DMS 273 treated with DMSO at 0.1 percent for 48 hours (cell line): ENCODE data around the gene ANKRD13D.
"Not testable (repeated sequence)": the region's sequence is repeated elsewhere in the genome, so short reads cannot be mapped to it uniquely, and the experiment has no call there.

ENCODE experiments used
- DNase-seq: peaks from one replicate; lab custom pipeline; 2025; lab: John Stamatoyannopoulos, UW

Gene ANKRD13D

GRCh38 chr11:67317888-67318555 lies 28.9 kb downstream of the ANKRD13D start:
- DNase-seq: no peak

DNA sequence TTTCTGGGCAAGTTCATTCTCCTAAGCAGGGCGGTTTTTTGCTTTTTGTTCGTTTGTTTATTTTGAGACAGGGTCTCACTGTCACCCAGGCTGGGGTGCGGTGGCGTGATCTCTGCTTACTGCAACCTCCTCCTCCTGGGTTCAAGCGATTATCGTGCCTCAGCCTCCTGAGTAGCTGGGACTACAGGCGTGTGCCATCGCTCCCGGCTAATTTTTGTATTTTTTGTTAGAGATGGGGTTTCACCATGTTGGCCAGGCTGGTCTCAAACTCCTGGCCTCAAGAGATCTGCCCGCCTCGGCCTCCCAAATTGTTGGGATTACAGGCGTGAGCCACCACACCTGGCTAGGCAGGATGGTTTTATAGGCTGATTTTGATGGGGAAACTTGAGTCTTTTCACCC lies 29.8 kb downstream of the ANKRD13D start:
- DNase-seq: not testable (repeated sequence)

DNA sequence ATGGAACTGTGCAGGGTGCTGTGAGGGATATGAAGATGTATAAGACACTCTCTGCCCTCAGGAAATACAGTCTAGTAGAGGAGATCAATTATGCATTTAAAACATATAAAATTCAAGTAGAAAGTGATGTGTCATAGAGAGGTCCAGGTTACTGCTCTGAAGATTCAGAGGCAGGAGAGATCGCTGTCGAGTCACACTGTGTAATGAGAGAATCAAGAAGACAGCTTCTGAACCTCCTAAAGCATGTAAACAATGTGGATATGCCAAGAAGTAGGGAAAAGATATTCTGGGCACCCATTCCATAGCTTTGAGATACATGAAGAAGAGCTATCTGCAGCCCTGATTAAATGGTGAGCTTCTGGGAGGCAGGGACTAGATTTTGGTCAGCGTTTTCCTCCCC lies 30.9 kb downstream of the ANKRD13D start:
- DNase-seq: no peak

DNA sequence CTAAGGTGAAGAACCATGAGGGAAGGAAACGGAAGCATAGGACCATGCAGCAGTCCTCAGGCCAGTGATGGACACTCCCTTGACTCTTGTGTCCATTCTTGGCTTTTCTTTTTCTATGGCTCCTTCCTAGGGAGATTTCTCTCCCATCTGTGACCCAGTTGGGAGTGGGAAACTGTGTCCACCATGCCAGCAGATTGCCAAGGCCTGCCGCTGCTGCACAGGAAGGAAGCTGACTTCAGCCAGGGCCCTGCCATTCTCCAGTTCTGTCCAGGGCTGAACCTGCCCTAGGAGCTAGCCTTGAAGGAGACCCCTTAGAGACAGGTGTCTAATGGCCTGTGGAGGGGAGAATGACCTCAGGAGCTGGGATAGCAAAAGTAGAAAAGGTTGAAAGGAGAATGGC lies 31.6 kb downstream of the ANKRD13D start:
- no peak for DNase-seq

DNA sequence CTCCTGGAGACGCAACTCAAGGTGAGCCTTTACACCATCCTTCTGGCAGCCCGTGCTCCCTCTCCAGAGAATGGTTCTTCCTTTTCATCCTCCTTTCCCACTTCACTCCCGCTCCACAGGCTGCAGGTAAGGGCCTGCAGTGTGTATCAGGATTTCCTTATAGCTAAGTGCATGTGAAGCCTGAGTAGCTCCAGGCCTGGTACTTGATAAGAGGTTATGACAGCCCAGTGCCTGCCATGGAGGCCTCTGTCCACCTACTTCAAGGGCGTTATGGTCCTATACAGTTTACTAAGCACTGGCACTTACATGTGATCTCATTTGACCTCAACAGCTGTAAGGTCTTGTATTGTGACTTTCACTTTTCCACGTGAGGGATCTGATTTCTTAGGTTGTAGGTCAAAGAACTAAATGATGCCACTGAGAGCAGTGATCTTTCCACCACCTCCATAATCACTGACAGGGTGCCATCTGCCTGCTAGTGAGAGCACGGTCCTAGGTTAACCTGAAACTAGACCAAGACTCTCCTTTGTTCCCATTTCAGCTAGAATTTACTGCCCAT lies 32.3 kb downstream of the ANKRD13D start:
- DNase-seq: no peak

GRCh38 chr11:67322049-67322448 lies 32.9 kb downstream of the ANKRD13D start:
- no peak for DNase-seq

DNA sequence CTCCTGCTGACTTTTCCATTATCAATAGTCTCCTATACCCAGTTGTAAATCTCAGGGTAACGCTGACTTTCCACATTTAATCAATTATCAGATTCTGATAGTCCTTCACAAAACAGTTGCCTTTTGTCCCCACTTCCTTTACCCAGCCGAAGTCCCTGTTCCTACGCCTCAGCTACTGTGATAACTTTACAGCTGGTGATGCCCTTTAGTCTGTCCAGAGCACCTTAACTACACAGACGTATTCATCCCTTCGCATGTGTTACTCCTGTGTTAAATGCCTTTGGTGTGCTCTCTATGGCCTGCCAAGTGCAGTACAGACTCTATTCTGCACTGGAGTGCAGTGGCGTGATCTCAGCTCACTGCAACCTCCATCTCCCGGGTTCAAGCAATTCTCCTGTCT lies 34.4 kb downstream of the ANKRD13D start:
- DNase-seq: no peak

DNA sequence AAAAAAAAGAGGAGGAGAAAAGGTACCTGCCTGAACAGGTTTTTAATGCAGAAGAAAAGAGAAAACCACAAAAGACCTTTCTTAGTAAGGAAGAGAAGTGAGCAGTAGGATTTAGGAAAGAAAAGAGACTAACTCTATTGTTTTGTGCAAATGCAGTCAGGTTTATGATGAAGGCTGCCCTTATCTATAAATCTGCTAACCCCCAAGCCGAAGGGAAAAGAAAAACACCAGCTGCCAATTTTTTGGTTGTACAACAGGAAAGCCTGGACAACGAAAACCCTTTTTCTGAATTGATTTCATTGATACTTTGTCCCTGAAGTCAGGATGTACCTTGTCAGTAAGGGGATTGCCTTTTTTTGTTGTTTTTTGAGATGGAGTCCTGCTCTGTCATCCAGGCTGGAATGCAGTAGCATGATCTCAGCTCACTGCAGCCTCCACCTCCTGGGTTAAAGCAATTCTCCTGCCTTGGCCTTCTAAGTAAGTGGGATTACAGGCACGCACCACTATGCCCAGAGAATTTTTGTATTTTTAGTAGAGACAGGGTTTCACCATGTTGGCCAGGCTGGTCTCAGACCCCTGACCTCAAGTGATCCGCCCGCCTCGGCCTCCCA lies 43.1 kb downstream of the ANKRD13D start:
- DNase-seq: no peak

DNA sequence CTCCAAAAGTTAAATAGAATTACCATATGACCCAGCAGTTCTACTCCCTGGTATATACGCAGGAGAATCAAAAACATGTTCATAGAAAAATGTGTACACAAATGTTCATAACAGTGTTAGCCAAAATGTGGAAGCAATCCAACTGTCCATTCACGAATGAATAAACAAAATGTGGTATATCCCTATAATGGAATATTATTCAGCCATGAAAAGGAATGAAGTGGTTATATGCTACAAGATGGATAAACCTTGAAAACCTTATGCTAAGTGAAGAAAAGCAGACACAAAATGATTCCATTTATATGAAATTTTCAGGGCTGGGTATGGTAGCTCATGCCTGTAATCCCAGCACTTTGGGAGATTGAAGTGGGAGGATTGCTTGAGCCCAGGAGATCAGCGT lies 48.2 kb downstream of the ANKRD13D start:
- DNase-seq: no peak

GRCh38 chr11:67344264-67344663 lies 55.2 kb downstream of the ANKRD13D start:
- DNase-seq: no peak

- DNase-seq: no peak
Measured at GRCh38 chr11:67345247-67345919, 56.3 kb downstream of the ANKRD13D start.

DNA sequence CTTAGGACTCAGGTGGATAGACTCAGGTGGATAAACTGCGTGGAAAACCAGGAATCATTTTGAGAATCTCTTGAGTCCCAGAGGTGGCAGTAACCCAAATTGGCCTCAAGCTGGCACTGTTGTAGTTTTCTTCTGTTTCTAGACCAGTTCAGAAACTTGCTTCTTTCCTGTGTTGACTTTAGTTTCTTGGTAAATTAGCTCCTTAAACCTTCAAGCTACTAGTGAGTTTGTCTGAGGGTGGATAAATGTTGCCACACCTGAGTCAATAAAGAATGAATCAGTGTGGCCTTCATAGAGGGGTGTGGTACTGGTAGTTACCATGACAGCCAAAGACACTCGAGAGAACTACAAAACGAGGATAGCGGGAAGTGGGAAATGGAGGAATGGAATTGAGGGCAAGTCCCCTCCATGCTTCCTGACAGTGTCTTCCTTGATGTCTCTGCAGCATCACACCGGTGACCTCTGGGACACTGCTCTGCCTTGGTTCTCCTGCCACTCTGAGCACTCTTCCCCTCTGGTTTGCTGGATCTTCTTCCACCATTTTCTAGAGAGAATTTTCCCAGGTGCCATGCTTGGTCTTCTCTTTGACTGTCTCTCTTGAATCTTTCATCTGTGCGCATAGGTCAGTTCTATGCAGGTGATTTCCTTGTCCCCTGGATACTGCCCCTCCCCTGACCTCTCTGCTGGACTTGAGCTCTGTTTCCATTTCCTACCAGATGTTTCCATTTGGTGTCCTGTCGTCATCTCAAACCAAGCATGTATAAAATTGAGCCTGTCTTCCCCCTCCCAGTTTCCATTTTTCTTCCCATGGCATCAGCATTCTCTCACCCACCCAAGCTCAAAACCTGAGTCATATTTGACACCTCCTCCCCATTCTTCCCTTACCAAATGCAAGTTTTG lies 57.1 kb downstream of the ANKRD13D start:
- DNase-seq: no peak

DNA sequence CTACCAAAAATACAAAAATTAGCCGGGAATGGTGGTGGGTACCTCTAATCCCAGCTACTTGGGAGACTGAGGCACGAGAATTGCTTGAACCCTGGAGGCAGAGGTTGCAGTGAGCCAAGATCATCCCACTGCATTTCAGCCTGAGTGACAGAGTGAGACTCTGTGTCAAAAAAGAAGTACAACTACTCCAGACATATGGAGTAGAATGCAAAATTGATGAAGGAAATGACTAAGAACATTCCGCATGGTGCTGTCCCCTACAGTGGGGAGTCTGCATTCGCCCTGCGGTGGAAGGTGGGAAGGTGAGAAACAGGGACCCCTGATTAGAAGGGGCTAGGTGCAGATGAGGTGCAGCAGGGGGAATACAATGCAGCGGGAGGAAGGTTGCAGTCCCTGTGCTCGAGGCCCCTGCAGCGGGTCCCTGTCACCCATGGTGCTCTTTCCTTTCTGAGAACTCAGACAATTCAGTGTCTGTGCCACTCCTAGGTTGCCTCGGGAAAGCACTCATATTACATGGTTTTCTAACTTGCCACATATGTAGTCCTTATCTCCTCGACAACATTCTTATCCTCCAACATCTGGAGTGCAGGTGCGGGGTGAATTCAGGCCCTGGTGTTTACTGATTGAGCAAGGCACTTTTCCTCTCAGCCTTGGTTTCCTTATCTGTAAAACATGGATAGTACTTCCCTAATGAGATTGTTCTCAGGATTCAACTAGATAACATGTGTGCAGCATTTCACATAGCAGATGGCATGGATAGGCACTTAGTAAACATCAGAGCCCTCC lies 59.1 kb downstream of the ANKRD13D start:
- DNase-seq: peak; percentile 51

GRCh38 chr11:67349036-67349435 lies 59.9 kb downstream of the ANKRD13D start:
- DNase-seq: no peak

DNA sequence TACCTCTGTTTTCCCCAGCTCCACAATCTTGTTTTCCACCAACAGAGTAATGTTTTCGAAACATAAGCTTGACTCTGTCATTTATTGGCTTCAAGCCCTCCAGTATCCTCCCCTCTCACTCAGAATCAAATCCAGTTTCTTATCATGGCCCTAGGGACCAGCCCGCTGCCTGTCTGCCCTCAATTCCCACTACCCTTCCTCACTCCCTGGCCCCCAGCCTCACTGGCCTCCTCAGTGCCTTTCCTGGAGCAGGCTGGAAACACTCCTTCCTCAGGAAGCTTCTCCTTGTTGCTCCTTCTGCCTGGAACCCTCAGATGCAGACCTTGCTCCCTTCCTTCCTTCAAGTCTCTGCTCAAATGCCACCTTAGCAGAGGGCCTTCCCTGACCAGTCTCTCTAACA lies 60.4 kb downstream of the ANKRD13D start:
- no peak for DNase-seq

- no peak for DNase-seq
Measured at GRCh38 chr11:67349928-67350465, 60.9 kb downstream of the ANKRD13D start.

DNA sequence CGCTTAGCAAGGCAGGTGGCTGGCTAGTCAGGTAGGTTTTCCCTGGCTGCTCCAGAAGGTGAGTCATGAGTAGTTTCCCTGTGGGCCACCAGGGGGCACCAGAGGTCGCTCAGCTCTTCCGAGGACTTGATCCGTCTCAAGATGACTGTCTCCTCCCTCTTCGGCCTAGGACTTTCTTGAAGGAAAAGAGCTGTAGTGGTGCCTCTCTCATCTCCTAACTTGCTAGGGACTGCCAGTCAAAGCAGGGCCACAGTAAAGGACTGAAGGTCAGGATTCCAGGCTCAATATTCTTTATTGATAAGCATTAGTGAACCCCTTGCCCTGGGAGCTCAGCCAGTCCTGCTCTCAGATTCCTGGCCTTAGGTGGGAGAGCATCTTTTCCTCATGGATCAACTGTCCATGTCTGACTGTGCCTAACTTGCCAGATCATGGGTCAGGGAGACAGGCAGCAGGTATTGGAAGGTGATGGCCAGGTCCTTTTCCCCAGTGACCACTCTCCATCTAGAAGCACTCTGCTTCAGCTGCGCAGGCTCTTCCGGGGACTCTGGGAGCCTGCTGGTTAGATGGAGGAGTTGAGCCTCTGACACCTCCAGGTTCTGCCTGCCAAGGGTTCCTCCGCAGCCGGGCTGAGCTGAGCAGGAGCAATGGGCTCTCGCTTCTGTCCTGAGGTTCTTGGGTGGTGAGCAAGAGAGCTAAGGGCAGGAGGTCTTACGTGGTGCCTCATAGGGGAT lies 62.3 kb downstream of the ANKRD13D start:
- DNase-seq: no peak
